ENCODE results near the gene SS18.

Gene SS18

DNA sequence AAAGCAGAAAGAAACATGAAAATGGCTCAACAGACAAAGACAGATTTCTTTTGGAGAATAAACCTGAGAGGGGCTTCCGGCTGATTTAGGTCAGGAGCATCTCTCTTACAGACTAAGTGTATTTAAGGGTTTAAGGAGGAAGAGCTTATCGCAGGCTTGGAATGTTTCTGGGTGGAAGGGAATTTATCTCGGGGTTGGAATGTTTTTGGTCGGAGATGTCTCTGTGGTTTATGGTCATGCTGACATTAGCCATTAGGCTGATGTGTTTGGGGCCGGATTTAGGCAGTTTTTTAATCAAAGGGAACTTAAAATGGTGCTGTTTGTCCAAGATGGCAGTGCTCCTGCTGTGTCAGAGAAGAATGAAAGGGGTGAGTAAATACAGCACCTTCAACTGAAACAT lies 28.8 kb upstream of the SS18 start:
- no peak for TF ChIP-seq EZH2phosphoT487 (IDR thresholded peaks at IDR 0.05; ENCODE audit: borderline replicate concordance, low read length)
- TF ChIP-seq, protein P1, sequence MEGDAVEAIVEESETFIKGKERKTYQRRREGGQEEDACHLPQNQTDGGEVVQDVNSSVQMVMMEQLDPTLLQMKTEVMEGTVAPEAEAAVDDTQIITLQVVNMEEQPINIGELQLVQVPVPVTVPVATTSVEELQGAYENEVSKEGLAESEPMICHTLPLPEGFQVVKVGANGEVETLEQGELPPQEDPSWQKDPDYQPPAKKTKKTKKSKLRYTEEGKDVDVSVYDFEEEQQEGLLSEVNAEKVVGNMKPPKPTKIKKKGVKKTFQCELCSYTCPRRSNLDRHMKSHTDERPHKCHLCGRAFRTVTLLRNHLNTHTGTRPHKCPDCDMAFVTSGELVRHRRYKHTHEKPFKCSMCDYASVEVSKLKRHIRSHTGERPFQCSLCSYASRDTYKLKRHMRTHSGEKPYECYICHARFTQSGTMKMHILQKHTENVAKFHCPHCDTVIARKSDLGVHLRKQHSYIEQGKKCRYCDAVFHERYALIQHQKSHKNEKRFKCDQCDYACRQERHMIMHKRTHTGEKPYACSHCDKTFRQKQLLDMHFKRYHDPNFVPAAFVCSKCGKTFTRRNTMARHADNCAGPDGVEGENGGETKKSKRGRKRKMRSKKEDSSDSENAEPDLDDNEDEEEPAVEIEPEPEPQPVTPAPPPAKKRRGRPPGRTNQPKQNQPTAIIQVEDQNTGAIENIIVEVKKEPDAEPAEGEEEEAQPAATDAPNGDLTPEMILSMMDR (IDR thresholded peaks at IDR 0.05; ENCODE audit: low read depth, low read length, poor library complexity, severe bottlenecking): no peak
- no peak overlapping the region for H3K4me3 ChIP-seq (ENCODE audit: low read length)
- no peaks in the 10 kb centered on the region for H4K20me1 ChIP-seq (ENCODE audit: control insufficient read depth, insufficient read depth, low read depth, low read length)
- H3K36me3 ChIP-seq (ENCODE audit: control insufficient read depth, low read length): no peaks in the 10 kb centered on the region
- H3K27ac ChIP-seq (ENCODE audit: low read depth, low read length): no peak overlapping the region
- no peak overlapping the region for H3K4me2 ChIP-seq (ENCODE audit: low read length)
- no peaks in the 10 kb centered on the region for H3K9me3 ChIP-seq (ENCODE audit: control insufficient read depth, insufficient read depth, low read length)
- no peaks in the 10 kb centered on the region for H3K27me3 ChIP-seq (ENCODE audit: control insufficient read depth, low read length)
- H3F3A ChIP-seq (ENCODE audit: control insufficient read depth, insufficient read depth): no peaks in the 10 kb centered on the region
- H3K79me2 ChIP-seq (ENCODE audit: control insufficient read depth, low read length): no peaks in the 10 kb centered on the region
- H3K9me2 ChIP-seq (replicated peaks; ENCODE audit: control insufficient read depth, low read length): no peaks in the 10 kb centered on the region
- no peaks in the 10 kb centered on the region for H3K4me1 ChIP-seq (ENCODE audit: control insufficient read depth, low read length)

DNA sequence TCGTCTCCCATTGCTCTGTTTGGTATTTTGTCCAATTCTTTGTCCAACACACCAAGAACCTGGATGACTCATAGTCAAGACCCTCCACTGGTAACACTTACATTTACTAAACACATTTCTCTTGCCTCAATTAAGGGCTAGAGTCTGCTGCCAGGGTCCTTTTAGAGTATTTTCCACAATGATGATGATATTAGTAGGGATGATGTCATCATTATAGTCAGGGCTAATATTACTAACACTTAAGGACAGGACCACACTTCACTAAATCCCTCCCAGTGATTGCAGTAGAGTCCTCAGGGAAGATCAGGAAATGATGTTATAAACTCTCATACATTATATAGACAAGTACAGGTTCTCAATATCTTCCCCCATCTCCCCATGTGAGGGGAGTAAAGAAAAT lies 13.6 kb upstream of the SS18 start:
- H3K4me1 ChIP-seq (ENCODE audit: control insufficient read depth, low read length): peaks cover 3% of the 10 kb centered on the region; the same call in 1 of the 2 replicates
- no peak overlapping the region for H3K4me3 ChIP-seq (ENCODE audit: low read length)
- TF ChIP-seq EZH2phosphoT487 (IDR thresholded peaks at IDR 0.05; ENCODE audit: borderline replicate concordance, low read length): no peak
- TF ChIP-seq, protein P1 (IDR thresholded peaks at IDR 0.05; ENCODE audit: low read depth, low read length, poor library complexity, severe bottlenecking): no peak
- H3K36me3 ChIP-seq (ENCODE audit: control insufficient read depth, low read length): no peaks in the 10 kb centered on the region
- H3K4me2 ChIP-seq (ENCODE audit: low read length): no peak overlapping the region
- H4K20me1 ChIP-seq (ENCODE audit: control insufficient read depth, insufficient read depth, low read depth, low read length): no peaks in the 10 kb centered on the region
- H3K9me2 ChIP-seq (replicated peaks; ENCODE audit: control insufficient read depth, low read length): no peaks in the 10 kb centered on the region
- no peaks in the 10 kb centered on the region for H3K27me3 ChIP-seq (ENCODE audit: control insufficient read depth, low read length)
- H3K27ac ChIP-seq (ENCODE audit: low read depth, low read length): no peak overlapping the region
- H3F3A ChIP-seq (ENCODE audit: control insufficient read depth, insufficient read depth): no peaks in the 10 kb centered on the region
- H3K9me3 ChIP-seq (ENCODE audit: control insufficient read depth, insufficient read depth, low read length): no peaks in the 10 kb centered on the region
- H3K79me2 ChIP-seq (ENCODE audit: control insufficient read depth, low read length): no peaks in the 10 kb centered on the region

DNA sequence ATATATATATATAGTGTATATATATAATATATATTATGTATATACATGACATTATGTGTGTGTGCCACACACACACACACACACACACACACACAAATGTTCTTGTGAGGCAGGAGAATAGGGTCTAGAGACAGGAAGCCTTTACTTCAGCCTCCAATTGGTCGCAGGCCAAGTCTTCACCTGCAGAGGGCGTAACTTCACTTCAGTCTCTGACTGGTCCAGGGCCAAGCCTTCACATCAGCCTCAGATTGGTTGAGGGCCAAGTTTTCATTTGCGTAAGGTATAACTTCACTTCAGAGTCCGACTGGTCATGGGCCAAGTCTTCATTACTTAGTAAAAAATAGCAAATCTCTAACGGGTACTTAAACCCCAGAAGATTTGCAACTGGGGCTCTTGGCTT lies 13.2 kb upstream of the SS18 start:
- no peaks in the 10 kb centered on the region for H4K20me1 ChIP-seq (ENCODE audit: control insufficient read depth, insufficient read depth, low read depth, low read length)
- H3K9me3 ChIP-seq (ENCODE audit: control insufficient read depth, insufficient read depth, low read length): no peaks in the 10 kb centered on the region
- no peak overlapping the region for H3K4me3 ChIP-seq (ENCODE audit: low read length)
- no peaks in the 10 kb centered on the region for H3K9me2 ChIP-seq (replicated peaks; ENCODE audit: control insufficient read depth, low read length)
- peaks cover 3% of the 10 kb centered on the region; the same call in 1 of the 2 replicates for H3K4me1 ChIP-seq (ENCODE audit: control insufficient read depth, low read length)
- TF ChIP-seq EZH2phosphoT487 (IDR thresholded peaks at IDR 0.05; ENCODE audit: borderline replicate concordance, low read length): no peak
- TF ChIP-seq, protein P1 (IDR thresholded peaks at IDR 0.05; ENCODE audit: low read depth, low read length, poor library complexity, severe bottlenecking): peak; percentile 60
- no peak overlapping the region for H3K27ac ChIP-seq (ENCODE audit: low read depth, low read length)
- no peaks in the 10 kb centered on the region for H3K27me3 ChIP-seq (ENCODE audit: control insufficient read depth, low read length)
- H3F3A ChIP-seq (ENCODE audit: control insufficient read depth, insufficient read depth): no peaks in the 10 kb centered on the region
- no peaks in the 10 kb centered on the region for H3K36me3 ChIP-seq (ENCODE audit: control insufficient read depth, low read length)
- H3K4me2 ChIP-seq (ENCODE audit: low read length): no peak overlapping the region
- H3K79me2 ChIP-seq (ENCODE audit: control insufficient read depth, low read length): no peaks in the 10 kb centered on the region

Data from DOHH2 (cell line).